ENCODE measurements around the gene MBOAT2. TPM values are rescaled to one million over a fixed set of nuclear protein-coding genes. Genes with fewer than 3 reads are reported as not detected.

The MBOAT2 gene
- total and polyA plus RNA-seq, 5 donors: 4.5 to 11.0 (median 8.8) TPM

DNA sequence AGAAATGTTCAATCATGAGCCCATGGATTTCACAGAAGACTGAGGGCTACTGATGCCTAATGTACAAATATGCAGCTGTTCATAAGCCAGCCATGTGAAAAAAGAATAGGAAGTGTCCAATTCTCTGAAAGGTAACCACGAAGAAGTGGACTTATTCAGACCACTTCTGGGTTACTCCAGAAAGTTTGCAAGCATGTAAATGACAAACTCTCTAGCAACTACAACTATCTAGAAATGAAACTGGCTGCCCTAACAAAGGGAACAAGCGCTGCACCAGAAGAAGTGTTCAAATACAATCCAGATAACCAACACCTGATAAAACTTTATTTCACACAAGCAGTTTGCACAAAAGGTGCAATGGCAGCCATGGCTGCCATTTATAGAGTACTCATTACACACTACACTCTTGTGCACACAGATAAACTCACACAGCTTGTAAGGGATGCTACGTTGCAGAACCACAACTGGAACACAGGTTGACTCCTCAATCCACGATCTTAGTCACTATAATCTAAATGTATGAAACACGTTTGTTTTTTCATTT lies 13.9 kb downstream of the MBOAT2 start:
- Histone ChIP-seq H3K4me3 (ENCODE audit: low read length) (no peak overlapping the region), H3K4me1 (ENCODE audit: control insufficient read depth, insufficient read depth, low read length) (no peaks in the 10 kb centered on the region), H3K9me3 (ENCODE audit: control insufficient read depth, low read length) (no peaks in the 10 kb centered on the region), H3K27me3 (ENCODE audit: control insufficient read depth, insufficient read depth) (no peaks in the 10 kb centered on the region), H3K27ac (ENCODE audit: low read length) (no peak overlapping the region)
- no peak for DNase-seq
- intact Hi-C loops (cut with DNase I): no loop called here
- no peak for ATAC-seq
- WGBS: 89% methylated on average over 5 of the region's 5 CpGs

DNA sequence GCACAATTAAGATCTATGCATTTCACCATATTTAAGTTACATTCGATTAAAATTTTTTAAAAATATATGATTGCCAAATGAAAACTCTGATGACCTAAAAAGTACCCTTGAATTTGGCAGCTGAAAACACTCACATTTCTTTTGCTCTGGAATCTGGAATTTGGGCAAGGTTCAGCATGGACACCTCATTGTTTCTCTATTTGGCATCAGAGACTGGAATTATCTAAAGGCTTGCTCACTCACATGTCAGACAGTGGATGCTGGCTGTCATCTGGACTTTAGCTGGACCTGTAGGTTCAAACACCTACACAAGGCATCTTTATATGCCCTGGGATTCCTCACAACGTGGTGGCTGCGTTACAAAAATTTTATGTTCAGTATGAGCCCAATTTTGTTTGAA lies 16.1 kb downstream of the MBOAT2 start:
- no peaks in the 10 kb centered on the region for H3K27me3 ChIP-seq (ENCODE audit: control insufficient read depth, insufficient read depth)
- 75% methylated on average over 3 of the region's 3 CpGs for WGBS
- H3K9me3 ChIP-seq (ENCODE audit: control insufficient read depth, low read length): no peaks in the 10 kb centered on the region
- intact Hi-C loops (cut with DNase I): no loop called here
- no peak overlapping the region for H3K27ac ChIP-seq (ENCODE audit: low read length)
- H3K4me1 ChIP-seq (ENCODE audit: control insufficient read depth, insufficient read depth, low read length): no peaks in the 10 kb centered on the region
- ATAC-seq: no peak
- H3K4me3 ChIP-seq (ENCODE audit: low read length): no peak overlapping the region
- DNase-seq: no peak

DNA sequence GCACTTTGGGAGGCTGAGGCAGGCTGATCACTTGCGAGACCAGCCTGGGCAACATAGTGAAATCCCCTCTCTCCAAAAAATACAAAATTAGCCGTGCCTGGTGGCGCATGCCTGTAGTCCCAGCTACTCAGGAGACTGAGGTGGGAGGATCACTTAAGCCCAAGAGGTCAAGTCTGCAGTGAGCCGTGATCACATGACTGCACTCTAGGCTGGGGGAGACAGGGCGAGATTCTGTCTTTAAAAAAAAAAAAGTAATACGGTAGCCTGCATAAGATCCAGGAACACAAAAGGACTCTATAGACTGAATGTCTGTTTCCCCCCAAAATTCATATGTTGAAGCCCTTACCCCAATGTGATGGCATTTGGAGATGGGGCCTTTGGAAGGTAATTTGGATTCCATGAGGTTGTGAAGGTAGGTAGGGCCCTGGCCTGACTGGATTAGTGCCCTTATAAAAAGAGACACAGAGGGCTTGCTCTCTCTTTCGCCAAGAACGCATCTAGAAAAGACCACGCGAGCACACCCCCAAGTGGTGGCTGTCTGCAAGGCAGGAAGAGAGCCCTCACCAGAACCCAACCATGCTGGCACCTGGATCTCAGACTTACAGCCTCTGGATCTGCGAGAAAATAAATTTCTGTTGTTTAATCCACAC lies 17.0 kb downstream of the MBOAT2 start:
- Histone ChIP-seq H3K4me1 (ENCODE audit: control insufficient read depth, insufficient read depth, low read length) (no peaks in the 10 kb centered on the region), H3K27me3 (ENCODE audit: control insufficient read depth, insufficient read depth) (no peaks in the 10 kb centered on the region), H3K9me3 (ENCODE audit: control insufficient read depth, low read length) (no peaks in the 10 kb centered on the region), H3K27ac (ENCODE audit: low read length) (no peak overlapping the region), H3K4me3 (ENCODE audit: low read length) (no peak overlapping the region)
- DNase-seq (no peak), ATAC-seq (no peak)
- intact Hi-C loops (cut with DNase I): no loop called here
- WGBS: 96% methylated on average over 11 of the region's 11 CpGs

GRCh38 chr2:8985561-8986326 lies 17.7 kb downstream of the MBOAT2 start:
- ATAC-seq (no peak), DNase-seq (no peak)
- WGBS: 91% methylated on average over 4 of the region's 4 CpGs
- no peak overlapping the region for H3K4me3 ChIP-seq (ENCODE audit: low read length)
- no peaks in the 10 kb centered on the region for H3K27me3 ChIP-seq (ENCODE audit: control insufficient read depth, insufficient read depth)
- H3K4me1 ChIP-seq (ENCODE audit: control insufficient read depth, insufficient read depth, low read length): no peaks in the 10 kb centered on the region
- no peaks in the 10 kb centered on the region for H3K9me3 ChIP-seq (ENCODE audit: control insufficient read depth, low read length)
- H3K27ac ChIP-seq (ENCODE audit: low read length): no peak overlapping the region
- intact Hi-C loops (cut with DNase I): no loop called here

DNA sequence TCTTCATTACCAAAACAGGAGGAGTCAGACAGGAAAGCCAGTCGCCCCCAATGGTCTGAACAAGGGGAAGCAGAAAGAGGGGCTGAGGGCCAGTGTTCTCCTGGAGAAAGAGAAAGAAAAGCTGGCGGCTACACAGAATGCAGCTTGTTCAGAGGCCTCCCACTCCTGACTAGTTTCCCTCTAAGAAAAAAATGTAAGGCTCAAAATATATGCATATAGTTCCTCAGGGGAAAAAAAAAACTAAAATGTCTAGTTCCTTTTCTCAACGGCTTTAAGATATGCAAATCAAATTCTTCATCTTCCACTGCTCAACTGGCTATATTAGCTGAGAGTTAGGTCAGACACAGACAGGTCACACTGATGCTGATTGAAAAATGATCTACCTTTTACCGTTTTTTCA lies 18.6 kb downstream of the MBOAT2 start:
- H3K27ac ChIP-seq (ENCODE audit: low read length): no peak overlapping the region
- intact Hi-C loops (cut with DNase I): no loop called here
- H3K27me3 ChIP-seq (ENCODE audit: control insufficient read depth, insufficient read depth): no peaks in the 10 kb centered on the region
- 48% methylated on average over 4 of the region's 4 CpGs for WGBS
- ATAC-seq: no peak
- no peaks in the 10 kb centered on the region for H3K9me3 ChIP-seq (ENCODE audit: control insufficient read depth, low read length)
- no peak for DNase-seq
- no peaks in the 10 kb centered on the region for H3K4me1 ChIP-seq (ENCODE audit: control insufficient read depth, insufficient read depth, low read length)
- no peak overlapping the region for H3K4me3 ChIP-seq (ENCODE audit: low read length)

DNA sequence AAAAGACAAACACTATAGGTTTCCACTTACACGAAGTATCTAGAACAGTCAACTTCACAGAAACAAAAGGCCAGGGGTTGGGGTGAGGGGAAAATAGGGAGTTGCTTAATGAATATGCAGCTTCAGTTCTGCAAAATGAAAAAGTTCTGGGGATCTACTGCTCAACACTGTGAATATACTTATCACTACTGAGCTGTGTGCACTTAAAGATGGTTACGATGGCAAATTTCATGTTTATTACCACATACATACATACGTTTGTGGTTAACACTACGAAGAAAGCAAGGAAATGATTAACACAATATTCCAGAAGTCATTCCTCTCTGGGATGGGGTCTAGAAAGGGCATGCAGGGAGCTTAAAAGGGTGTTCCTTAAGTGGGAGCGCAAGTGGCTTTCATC lies 19.3 kb downstream of the MBOAT2 start:
- ATAC-seq: no peak
- Histone ChIP-seq H3K27me3 (ENCODE audit: control insufficient read depth, insufficient read depth) (no peaks in the 10 kb centered on the region), H3K4me1 (ENCODE audit: control insufficient read depth, insufficient read depth, low read length) (no peaks in the 10 kb centered on the region), H3K4me3 (ENCODE audit: low read length) (no peak overlapping the region), H3K27ac (ENCODE audit: low read length) (no peak overlapping the region), H3K9me3 (ENCODE audit: control insufficient read depth, low read length) (no peaks in the 10 kb centered on the region)
- no peak for DNase-seq
- intact Hi-C loops (cut with DNase I): no loop called here
- WGBS: 67% methylated on average over 5 of the region's 5 CpGs

GRCh38 chr2:8983571-8983970 lies 19.9 kb downstream of the MBOAT2 start:
- H3K27ac ChIP-seq (ENCODE audit: low read length): no peak overlapping the region
- intact Hi-C loops (cut with DNase I): no loop called here
- ATAC-seq: no peak
- H3K9me3 ChIP-seq (ENCODE audit: control insufficient read depth, low read length): no peaks in the 10 kb centered on the region
- WGBS: 88% methylated on average over 1 of the region's 1 CpG
- H3K4me1 ChIP-seq (ENCODE audit: control insufficient read depth, insufficient read depth, low read length): no peaks in the 10 kb centered on the region
- no peaks in the 10 kb centered on the region for H3K27me3 ChIP-seq (ENCODE audit: control insufficient read depth, insufficient read depth)
- DNase-seq: no peak
- H3K4me3 ChIP-seq (ENCODE audit: low read length): no peak overlapping the region

DNA sequence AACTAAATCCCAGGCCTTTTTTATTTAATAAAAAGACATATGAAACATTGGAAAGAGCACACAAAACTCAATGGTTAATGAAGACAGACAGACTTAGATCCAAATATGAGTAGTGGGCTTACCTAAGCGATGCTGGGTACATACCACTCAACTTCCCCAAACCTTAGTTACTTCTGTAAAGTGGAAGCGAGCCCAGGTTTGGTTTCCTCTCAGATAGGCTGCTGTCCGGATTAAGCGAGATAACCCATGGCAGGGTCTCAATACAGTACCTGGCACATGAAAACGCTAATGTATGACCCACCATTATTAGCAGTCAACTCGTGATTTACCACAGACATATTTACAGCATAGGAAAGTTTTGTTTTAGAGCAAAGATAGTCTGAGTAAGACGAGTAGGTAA lies 21.6 kb downstream of the MBOAT2 start:
- intact Hi-C loops (cut with DNase I): no loop called here
- no peak for ATAC-seq

GRCh38 chr2:8980096-8980495 lies 23.4 kb downstream of the MBOAT2 start:
- no peak overlapping the region for H3K4me3 ChIP-seq (ENCODE audit: low read length)
- H3K4me1 ChIP-seq (ENCODE audit: control insufficient read depth, insufficient read depth, low read length): no peaks in the 10 kb centered on the region
- H3K27ac ChIP-seq (ENCODE audit: low read length): no peak overlapping the region
- intact Hi-C loops (cut with DNase I): no loop called here
- DNase-seq: no peak
- H3K27me3 ChIP-seq (ENCODE audit: control insufficient read depth, insufficient read depth): no peaks in the 10 kb centered on the region
- no peaks in the 10 kb centered on the region for H3K9me3 ChIP-seq (ENCODE audit: control insufficient read depth, low read length)
- ATAC-seq: no peak
- WGBS: 98% methylated on average over 1 of the region's 1 CpG

More for the DNA sequence above, 21.6 kb downstream of the MBOAT2 start:
- Histone ChIP-seq H3K27me3 (ENCODE audit: control insufficient read depth, insufficient read depth) (no peaks in the 10 kb centered on the region), H3K27ac (ENCODE audit: low read length) (no peak overlapping the region), H3K4me3 (ENCODE audit: low read length) (no peak overlapping the region), H3K4me1 (ENCODE audit: control insufficient read depth, insufficient read depth, low read length) (no peaks in the 10 kb centered on the region), H3K9me3 (ENCODE audit: control insufficient read depth, low read length) (no peaks in the 10 kb centered on the region)
- no peak for DNase-seq
- 88% methylated on average over 7 of the region's 7 CpGs for WGBS

- Histone ChIP-seq H3K9me3 (ENCODE audit: control insufficient read depth, low read length) (no peaks in the 10 kb centered on the region), H3K4me3 (ENCODE audit: low read length) (no peak overlapping the region), H3K27ac (ENCODE audit: low read length) (no peak overlapping the region), H3K4me1 (ENCODE audit: control insufficient read depth, insufficient read depth, low read length) (no peaks in the 10 kb centered on the region), H3K27me3 (ENCODE audit: control insufficient read depth, insufficient read depth) (no peaks in the 10 kb centered on the region)
- intact Hi-C loops (cut with DNase I): no loop called here
- DNase-seq (no peak), ATAC-seq (no peak)
- WGBS: 82% methylated on average over 4 of the region's 4 CpGs
These were observed 25.7 kb downstream of the MBOAT2 start for GRCh38 chr2:8977758-8978157.

DNA sequence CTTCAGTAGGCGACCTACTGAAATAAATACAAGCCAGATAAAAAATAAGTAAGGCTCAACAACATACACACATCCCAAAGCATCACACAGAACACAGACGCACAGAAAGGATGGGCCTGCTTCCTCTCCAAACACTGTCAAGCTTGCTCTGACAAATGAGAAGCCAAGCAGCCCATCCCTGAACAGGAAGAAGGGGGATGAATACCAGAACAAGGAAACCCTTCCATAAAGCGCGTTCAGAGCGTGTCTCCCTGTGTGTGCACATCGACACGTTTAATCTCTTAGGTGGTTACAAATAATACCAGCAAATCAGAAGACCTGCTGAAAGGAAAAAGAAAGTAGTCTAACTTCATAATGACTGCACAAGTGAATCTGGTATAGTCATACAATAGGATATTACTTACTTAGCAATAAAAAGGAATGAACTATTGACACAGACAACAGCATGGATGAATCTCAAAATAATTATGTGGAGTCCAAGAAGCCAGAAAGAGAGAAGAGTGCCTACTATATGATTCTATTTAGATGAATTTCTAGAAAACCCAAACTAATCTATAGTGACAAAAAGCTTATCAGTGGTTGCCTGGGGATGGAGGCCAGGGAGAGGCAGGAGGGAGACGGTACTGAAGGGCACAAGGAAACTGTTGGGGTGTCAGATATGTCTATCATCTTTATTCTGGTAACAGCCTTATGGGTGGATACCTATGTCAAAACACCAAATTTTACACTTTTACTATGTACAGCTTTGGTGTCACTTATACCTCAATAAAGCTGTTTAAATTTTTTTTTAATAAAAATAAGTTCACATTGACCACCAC lies 26.8 kb downstream of the MBOAT2 start:
- Histone ChIP-seq H3K27ac (ENCODE audit: low read length) (no peak overlapping the region), H3K4me1 (ENCODE audit: control insufficient read depth, insufficient read depth, low read length) (no peaks in the 10 kb centered on the region), H3K4me3 (ENCODE audit: low read length) (no peak overlapping the region), H3K9me3 (ENCODE audit: control insufficient read depth, low read length) (no peaks in the 10 kb centered on the region), H3K27me3 (ENCODE audit: control insufficient read depth, insufficient read depth) (no peaks in the 10 kb centered on the region)
- intact Hi-C loops (cut with DNase I): no loop called here
- ATAC-seq (peak in 1 of 2 donors; percentile 39), DNase-seq (no peak)
- WGBS: 31% methylated on average over 8 of the region's 8 CpGs
